HG03521 (cell line): ENCODE measurements around the gene OR10AG1.

Experiments
- ATAC-seq: cut with Tn5 transposase; IDR thresholded peaks from one replicate; pipeline ENCODE4 v1.9.1; 2021; ENCODE audit warnings: mild to moderate bottlenecking, moderate library complexity; ENCODE audit not compliant: unreplicated experiment

The OR10AG1 gene

DNA sequence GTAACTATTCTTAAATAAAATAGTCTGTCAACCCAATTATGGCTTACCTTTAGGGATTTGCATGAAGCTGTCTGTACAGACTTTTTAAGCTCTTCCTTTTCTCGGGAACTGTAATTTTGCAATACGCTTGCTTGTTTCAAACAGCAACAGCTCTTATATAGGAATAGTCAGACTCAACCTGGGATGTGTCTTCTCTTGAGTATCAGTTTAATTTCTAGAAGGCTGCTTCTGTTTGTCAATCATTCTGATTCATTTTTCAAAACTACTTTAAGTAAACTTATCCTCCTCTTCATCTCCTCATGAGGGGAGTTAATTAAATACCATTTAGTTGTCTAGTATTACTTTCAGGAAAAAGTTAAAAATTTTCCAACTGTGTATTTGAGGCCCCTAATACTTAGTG is at the start of gene OR10AG1:
OR10AG1 (minus strand) TSS at position 101 of the 400 bp plus-strand sequence; CDS start at position 63, 38 bp downstream.
- ATAC-seq: no peak

DNA sequence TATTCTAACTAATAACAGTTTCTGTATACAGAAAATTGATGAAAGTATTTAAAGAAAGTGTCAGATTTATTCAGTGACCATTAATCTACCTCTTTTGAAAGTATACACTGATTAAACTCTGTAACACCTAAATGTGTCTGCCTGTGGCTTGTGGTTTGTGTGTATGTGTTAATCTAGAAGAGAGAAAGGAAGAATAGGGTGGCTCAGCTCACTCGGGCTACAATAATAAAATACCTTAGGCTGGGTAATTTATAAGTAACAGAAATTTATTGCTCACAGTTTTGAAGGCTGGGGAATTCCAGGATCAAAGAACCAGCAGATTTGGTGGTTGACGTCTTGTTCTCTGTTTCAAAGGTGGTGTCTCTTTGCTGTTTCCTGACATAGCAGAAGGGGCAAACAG is 44.1 kb upstream of the OR10AG1 start:
- ATAC-seq: no peak

- no peak for ATAC-seq
These were observed 41.0 kb upstream of the OR10AG1 start for GRCh38 chr11:56010716-56011115.

DNA sequence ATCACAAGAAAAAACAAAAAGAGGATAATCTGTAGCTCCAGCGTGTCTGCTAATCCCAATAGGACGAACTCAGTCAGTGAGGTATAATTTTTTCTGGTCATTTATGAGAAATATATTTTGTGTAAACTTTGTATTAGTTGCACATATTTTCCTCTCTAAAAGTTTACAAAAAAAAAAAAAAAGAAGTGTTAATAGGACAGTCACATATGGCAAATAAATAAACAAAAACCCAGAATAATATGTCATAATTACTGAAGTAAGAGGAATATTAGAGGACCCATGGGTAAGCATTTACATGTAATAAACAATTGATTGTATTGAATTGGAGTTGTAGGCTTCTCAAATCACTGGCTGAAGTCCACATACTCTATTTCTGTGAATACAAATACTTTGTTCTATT is 24.8 kb upstream of the OR10AG1 start, which contains the start of gene OR5F1:
OR5F1 (minus strand) TSS at position 101 of the 400 bp plus-strand sequence; CDS start at position 101, 0 bp downstream.
- ATAC-seq: no peak

DNA sequence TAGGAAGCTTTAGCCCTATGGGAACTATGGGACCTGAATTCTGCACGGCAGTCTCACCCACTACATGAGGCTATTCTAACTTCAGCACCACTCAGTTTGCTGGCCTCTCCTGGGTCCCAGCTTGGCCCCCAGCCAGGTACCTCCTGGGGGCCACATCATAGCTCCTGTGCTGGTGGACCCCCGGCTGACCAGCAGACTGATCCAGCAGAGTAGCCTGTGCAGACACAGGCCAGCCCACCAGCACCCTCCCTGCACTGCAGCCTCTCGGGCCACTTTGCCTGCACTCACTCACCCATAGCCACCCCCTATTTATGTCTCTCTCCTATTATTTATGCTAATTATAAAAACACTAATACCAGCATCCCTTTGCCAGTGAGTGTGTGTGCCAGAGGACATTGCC is 1.2 kb upstream of the OR10AG1 start:
- ATAC-seq: no peak

DNA sequence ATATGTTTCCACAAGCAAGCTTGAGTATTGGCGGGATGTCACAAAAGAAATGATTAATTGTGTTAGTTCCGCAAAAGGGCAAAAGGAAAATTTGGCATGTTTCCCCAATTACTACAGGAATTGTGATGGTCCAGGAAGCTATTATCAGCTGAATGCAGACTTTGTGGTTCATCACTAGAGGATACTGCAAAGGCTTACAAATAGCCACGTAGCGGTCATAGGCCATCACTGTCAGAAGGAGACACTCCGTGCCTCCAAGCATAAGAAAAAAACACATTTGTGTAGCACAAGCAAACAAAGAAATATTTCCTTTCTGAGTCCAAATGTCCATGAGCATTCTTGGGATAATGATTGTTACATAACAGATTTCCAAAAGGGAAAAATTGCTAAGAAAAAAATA is 1.8 kb downstream of the OR10AG1 start:
- ATAC-seq: no peak

DNA sequence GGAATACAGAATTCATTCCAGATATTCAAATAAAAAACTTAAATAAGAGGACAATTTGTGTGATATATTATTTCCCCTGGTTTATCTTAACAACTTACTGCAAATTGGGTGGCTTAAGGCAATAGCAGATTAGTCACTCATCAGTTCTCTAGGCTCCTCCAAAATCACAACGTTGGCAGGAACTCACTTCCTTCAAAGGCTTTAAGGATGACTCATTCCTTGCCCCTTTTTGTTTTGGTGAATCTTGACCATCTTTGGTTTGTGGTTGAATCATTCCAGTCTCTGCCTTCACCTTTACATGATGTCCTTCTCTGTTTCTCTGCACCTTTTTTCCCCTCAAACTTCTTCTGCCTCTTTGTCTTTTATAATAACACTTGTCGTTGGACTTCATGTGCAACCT is 3.4 kb downstream of the OR10AG1 start:
- no peak for ATAC-seq

- no peak for ATAC-seq
These were observed 13.2 kb downstream of the OR10AG1 start for GRCh38 chr11:55956521-55956920.

DNA sequence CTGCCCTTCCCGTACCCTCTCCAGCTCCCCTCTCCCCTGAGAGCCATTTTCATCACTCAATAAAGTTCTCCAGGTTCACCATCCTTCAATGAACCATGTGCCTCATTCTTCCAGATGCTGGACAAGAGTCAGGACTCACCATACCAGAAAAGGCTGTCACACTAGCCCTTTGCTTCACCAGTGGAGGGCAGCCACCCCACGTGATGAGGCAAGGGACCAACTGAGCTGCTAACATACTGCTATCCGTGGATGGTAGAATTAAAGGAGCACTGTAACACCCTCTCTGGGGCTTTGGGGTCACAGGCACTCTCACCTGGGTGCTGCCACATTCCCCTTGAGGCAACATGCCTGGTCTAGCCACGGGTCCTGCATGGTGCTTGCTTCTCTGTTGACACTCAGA is 20.4 kb downstream of the OR10AG1 start:
- no peak for ATAC-seq

GRCh38 chr11:55942785-55943392 is 26.9 kb downstream of the OR10AG1 start:
- no peak for ATAC-seq

DNA sequence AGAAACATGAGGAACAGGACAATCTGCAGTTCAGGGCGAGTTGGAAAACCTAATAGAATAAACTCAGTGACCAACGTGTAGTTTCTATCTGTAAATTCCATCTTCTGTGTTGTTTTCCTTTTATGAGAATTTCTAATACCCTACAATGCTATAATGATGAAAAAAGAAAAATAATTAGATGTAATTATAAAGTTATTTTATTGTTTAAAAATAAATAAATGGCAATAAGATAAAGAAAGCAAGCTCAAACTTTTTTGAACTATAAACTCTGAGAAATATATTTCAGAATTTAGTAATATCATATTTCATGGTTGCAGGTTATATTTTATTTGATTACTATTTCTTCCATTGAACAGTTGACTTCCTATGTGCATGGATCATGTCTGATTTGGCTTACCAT is 33.4 kb downstream of the OR10AG1 start, which contains the start of gene OR5I1:
OR5I1 (minus strand) TSS at position 101 of the 400 bp plus-strand sequence; CDS start at position 101, 0 bp downstream.
- ATAC-seq: no peak

- no peak for ATAC-seq
These were observed 49.2 kb downstream of the OR10AG1 start for GRCh38 chr11:55920537-55920936.
